WI38 (cell line): ENCODE data around the gene ABR.
A peak's percentile ranks its signal among the peaks of the same experiment; 100 is the strongest.

Experiments
- H3K4me3 ChIP-seq: 2 replicates; pipeline ENCODE4 v1.5.1; 2011; ENCODE audit warnings: low read depth, mild to moderate bottlenecking, control low read depth, low read length
- CTCF ChIP-seq: IDR thresholded peaks from 2 replicates; pipeline ENCODE4 v1.5.1; 2012; ENCODE audit warnings: low read depth, mild to moderate bottlenecking, control low read depth, low read length

The ABR gene

GRCh38 chr17:986322-986929 is 193.4 kb downstream of the ABR start:
- H3K4me3 ChIP-seq = no peak overlapping the region

GRCh38 chr17:983921-984320 is 195.9 kb downstream of the ABR start:
- H3K4me3 ChIP-seq = no peak overlapping the region

More at GRCh38 chr17:986322-986929, 193.4 kb downstream of the ABR start:
- no peak for TF ChIP-seq CTCF

GRCh38 chr17:981292-981658 is 198.5 kb downstream of the ABR start:
- no peak overlapping the region for H3K4me3 ChIP-seq
- no peak for TF ChIP-seq CTCF

More at GRCh38 chr17:983921-984320, 195.9 kb downstream of the ABR start:
- no peak for TF ChIP-seq CTCF

GRCh38 chr17:980406-981291 is 199.1 kb downstream of the ABR start:
- peak; percentile 63 for TF ChIP-seq CTCF
- peak overlapping the region; percentile 58 for H3K4me3 ChIP-seq

- TF ChIP-seq CTCF = no peak
- peak within 1 kb of the TSS; percentile 86 for H3K4me3 ChIP-seq
Measured at GRCh38 chr17:979539-980405, 200.0 kb downstream of the ABR start, which contains the start of gene NXN. Gene NXN (minus strand): TSS chr17:979776.

- no peak for TF ChIP-seq CTCF
Measured at GRCh38 chr17:979212-979538, 200.6 kb downstream of the ABR start.

More at GRCh38 chr17:979212-979538, 200.6 kb downstream of the ABR start:
- H3K4me3 ChIP-seq = peak overlapping the region; percentile 61
